ENCODE results near the gene CLINT1.

CLINT1 gene

GRCh38 chr5:157818368-157818767 is 40.6 kb downstream of the CLINT1 start:
- DNase-seq = no peak

- no peak for DNase-seq
Observed at GRCh38 chr5:157817928-157818327, 41.0 kb downstream of the CLINT1 start.

DNA sequence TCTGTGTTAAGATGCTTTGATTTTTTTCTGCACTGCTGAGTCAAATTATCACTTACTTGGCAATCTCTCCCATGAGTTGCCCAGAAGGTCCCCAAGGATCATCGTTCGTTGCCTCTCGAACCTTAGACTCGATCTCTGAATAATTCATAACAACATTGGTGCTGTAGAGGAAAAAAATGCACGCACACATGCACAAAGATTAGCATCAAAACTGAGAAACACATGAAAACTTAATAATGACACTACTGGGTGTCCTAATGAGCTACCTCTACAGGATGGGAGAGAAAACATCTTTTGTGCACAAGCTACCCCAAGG is 41.6 kb downstream of the CLINT1 start:
- DNase-seq = no peak

DNA sequence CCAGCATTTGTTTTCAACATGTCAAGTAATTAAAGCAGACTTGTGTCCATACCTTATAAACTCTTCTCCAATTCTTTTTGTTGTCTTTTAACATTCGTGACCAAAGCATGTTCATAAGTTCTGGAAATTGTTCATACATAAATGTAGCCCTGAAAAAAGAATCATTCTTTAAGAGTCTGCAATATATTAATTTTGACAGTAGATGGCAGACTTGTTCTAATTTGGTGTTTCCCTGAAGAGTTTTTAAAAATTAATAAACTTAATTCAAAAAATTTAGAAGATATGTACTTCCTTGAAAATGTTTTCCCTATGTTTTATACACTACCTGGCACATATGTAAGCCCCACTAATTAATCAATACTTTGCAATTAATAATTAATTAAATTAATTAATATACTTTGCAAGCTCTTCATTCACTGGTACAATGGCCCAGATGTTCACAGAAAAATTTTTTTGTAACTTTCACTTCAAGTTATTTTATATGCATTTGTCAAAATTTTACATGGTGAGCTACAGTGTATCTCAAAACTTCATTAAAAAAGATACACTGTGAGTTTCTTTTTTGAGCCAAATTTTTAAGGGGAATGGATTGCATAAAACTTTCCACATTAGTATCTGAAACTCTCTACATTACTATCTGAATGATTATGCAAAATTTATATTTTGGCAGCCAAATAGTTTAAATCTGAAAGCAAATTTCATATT is 42.1 kb downstream of the CLINT1 start:
- peak; percentile 2 for DNase-seq

DNA sequence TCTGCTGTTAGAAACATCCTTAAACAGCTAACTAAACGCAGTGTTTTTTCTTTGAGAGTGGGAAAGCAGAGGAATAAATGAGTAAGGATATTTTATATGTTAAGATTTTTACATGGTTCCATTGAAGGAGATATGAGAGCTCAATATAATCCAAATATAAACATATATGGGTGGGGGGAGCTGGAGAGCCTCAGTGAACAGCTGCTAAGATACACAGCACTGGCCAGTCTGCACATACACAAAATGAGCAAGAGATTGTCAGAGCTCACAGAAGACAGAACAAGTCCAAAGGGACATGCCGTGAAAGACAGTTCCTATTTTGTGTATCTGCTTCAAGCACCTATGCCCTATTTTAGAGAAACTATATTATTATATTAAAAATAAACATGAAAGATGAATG is 46.9 kb downstream of the CLINT1 start:
- DNase-seq = no peak

DNA sequence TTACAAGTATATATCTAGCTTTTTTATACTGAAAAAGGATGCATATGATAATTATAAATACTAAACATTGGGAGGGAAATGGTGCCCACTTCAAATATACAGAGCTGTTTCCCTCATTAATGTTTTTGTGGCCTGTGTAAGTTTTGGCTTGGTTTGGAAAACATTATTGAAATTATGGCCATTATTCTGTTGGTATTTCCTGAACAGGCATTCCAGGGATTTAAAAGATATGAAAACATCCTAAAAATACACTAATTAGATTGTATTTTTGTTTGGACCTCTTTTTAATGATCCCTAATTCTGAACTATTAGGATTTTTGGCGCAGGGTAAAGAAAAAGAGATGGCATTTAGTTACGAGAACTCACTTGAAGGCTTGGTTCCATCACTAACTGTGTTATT is 50.9 kb downstream of the CLINT1 start:
- DNase-seq = no peak

DNA sequence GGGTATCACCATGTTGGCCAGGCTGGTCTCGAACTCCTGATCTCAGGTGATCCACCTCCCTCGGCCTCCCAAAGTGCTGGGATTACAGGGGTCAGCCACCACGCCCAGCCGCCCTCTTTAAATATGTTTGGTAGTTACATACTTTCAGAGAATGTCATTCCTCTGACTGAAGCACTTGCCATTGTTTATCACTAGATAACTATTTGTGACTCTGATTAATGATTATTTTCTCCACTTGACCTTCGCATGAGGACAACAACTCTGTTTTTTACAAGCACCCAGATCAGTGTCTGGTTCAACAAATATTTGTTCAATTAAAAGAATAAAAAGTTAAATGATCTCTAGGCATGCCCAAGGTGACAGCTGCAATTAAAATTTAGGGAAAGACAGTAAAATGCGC is 56.2 kb downstream of the CLINT1 start:
- DNase-seq = no peak

- DNase-seq = no peak
Observed at GRCh38 chr5:157800137-157800536, 58.8 kb downstream of the CLINT1 start.

DNA sequence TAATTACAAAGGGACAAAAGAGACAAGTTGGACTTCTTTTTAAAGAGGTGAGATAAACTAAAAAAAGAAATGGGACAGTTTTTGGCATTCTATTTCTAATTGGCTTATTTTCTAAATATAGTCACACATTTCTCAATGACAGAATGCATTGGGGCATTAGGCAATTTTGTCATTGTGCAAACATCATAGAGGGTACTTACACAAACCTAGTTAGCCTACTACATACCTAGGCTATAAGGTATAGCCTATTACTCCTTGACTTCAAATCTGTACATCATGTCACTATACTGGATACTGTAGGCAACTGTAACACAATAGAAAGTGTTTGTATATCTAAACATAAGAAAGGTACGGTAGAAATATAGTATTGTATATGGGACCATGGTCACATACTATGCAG is 59.4 kb downstream of the CLINT1 start:
- DNase-seq = no peak

DNA sequence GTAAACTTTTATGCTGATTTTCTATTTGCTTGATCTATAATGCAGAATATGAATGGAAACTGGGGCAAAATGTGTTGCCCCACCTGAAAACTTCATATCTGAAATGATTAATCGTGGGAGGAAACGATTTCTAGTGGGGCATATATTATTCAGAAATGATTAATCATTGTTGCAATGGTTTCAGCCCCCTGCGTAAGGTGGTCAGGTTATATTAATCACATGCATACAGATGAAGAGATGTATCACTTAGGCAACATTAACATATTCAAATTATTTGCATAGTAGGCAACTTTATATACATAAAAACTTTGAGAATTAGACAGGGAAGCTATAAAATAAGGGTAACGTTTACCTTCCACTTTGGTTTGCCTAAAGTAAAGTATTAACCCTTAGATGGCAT is 65.6 kb downstream of the CLINT1 start:
- DNase-seq = no peak

- DNase-seq = peak; percentile 86
Observed at GRCh38 chr5:157785801-157786200, 73.1 kb downstream of the CLINT1 start.

GRCh38 chr5:157779221-157779620 is 79.7 kb downstream of the CLINT1 start:
- no peak for DNase-seq

DNA sequence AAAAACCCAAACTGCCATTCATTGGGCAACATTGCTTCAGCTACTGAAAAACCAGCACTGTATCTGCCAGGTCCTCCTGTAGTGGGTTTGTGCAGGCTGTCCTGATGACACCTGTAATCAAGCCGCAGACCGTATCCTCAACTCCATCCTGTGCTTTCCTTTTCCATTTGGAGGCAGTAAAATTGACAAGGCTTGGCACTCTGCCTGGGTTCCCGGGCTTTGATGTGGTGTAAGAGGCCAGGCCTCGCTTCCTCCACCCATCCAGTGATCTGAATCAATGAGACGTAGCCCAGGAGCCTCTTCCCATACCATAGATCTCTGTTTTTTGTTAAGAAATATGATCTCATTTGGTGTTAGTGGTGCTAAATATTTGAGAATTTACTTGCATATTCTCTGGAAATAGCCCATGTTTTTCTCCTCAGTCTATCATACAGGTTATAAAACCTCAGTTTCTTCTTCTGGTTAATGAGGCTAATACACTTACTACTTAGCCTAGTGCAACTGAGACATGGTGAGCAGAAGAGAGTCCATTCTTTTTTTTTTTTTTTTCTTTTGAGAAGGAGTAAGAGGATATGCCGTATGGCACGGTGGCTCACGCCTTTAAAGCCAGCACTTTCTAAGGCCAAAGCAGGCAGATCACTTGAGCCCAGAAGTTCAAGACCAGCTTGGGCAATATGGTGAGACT is 80.7 kb downstream of the CLINT1 start:
- peak; percentile 84 for DNase-seq

DNA sequence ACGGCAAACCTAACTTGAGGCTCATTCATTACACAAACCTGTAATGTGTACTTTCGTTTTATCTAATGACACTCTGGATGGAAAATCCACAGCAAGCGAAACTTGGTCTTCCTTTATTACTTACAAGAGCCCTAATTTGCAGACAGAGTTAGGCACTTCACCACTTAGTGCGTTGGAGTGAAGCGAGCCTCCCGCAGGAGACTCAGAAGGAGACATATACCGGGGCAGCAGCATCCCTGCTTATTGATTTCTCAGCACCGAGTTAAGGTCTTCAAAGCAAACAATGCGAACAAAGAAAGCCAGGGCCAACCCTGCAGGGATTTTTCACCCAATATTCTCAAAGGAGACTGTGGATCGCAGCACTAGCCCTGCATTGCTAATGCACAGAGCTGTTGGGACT is 86.8 kb downstream of the CLINT1 start:
- no peak for DNase-seq

DNA sequence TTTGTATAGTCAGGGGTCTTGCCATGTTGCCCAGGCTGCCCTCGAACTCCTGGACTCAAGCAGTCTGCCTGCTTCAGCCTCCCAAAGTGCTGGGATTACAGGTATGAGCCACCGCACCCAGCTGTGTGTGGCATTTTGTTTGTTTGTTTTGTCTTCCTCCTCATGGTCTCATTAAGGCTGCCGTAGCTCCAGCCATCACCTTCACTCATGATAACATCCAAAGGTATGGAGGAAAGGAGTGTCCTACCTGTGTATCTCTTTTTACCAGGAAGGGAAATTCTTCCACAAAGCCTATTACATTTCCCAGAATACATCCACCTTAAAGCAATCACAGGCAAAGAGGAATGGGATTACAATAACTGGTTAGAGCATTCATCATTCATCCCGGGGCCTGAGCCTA is 88.3 kb downstream of the CLINT1 start:
- DNase-seq = no peak

- no peak for DNase-seq
Observed at GRCh38 chr5:157767689-157768088, 91.3 kb downstream of the CLINT1 start.

GRCh38 chr5:157766902-157767301 is 92.0 kb downstream of the CLINT1 start:
- DNase-seq = no peak

DNA sequence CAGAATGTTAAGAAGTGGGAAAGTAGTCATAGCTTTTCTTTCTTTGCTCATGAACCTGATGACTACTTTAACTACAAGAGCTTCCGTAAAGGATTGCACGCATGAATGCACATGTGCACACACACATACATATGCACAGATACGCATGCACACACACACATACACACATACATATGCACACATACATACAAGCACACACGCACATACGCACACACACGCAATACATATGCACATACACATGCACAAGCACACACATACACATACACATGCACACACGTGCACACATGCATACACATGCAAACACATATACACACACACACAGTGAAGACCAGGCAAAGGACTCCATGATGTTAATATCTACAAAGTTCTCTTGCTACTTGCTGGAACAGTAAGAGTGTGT is 92.5 kb downstream of the CLINT1 start:
- no peak for DNase-seq

DNA sequence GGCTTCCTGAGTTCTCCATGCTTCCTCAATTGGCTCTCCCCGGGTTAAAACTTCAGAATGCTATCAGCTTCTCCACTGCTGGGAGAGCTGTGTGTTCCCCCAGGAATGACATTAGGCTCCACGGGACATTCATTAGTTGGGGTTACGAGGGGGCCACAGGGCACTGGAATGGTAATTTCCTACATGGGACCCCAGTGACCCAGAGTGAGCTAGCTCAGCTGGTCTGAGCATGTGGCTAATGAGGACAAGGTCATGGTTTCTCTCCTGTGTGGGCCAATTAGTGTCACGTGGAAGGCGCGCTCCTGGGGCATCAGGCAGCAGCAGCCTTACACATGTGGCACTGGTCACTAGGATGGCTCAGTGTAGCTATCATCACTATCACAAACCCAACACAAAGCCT is 94.4 kb downstream of the CLINT1 start:
- DNase-seq = no peak

DNA sequence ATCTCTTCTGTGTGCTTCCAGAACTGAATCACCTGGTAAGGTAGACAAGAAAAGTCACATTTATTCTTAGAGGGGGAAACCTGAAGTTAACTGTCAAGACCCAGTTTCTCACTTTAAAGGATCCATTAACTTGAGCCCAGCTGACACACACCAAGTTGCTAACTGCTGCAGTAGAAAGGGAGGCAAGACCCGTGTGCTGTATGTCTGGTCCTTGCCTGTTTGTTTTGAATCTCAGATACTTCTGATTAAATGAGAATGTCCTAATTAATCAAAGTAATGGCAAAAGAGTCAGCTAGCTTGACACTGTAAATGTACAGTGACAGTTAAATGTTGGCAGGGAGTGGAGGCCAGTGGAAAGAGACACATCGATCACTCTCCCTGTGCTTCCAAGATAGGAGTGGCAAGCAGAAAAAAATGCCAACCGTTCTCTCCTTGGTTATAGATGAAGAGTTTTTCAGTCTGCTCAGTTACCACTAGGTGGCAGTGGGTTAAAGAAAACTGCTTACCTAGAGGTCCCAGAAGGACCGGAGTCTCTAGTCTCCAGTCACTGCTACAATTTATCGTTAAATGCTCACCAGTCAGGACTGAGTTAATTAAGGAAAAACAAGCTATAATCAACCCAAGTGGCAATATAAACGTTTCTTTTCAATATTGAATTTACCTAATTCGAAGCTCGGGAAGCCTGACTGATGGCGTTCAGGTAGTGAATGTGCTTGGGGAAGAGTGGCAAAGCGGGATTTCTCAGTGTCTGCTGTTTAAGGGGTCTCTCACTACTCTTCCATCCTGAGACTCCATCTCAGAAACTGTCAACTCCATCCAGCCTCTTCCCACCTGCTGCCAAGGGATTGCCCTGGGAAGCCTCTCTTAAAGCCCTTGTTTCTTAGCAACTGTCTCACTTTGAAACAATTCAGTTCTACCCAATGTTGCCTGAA is 97.0 kb downstream of the CLINT1 start:
- peak; percentile 71 for DNase-seq

DNA sequence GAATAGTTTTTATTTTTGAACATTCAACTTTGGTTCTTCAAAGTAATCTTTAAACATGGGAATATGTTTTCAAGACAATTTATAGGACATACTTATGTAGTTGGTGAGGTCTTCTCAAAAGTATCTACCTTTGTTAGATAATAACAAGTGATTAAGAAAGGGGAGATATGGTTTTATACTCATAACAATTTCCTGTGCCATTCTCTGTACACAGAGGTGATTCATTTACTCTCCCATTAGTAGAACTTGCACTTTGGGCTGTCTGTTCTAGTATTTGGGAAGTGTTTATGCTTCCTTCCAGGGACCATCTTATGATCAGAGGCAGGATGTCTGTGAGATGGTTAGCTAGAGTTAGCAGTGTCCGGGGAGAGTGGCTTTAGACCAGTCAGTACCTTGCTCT is 100.2 kb downstream of the CLINT1 start:
- no peak for DNase-seq

DNA sequence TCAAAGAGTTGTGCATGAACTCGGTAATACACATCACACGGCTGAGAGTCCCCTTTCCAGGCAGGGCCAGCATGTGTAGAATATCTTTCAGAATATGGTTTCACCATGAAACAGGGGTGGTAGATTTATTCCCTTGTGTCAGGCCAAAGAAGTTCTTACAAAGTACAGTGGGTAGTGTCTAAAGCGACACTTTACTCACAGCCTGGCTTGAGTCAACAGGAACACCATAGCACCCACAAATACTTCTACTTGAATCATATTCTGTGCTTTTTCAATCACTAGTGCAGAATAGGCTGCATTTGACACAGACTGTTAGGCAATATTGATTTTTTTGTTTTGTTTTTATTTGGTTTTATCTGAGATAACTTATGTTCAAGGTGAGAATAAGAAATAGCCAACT is 102.8 kb downstream of the CLINT1 start:
- no peak for DNase-seq

GRCh38 chr5:157750320-157750719 is 108.6 kb downstream of the CLINT1 start:
- DNase-seq = no peak

GRCh38 chr5:157749462-157749799 is 109.5 kb downstream of the CLINT1 start:
- DNase-seq = no peak
